ENCODE data around the gene SLC27A1. TPM values are rescaled to one million over a fixed set of nuclear protein-coding genes. Genes with fewer than 3 reads are reported as not detected.
A peak's percentile ranks its signal among the peaks of the same experiment; 100 is the strongest.
"Not testable (repeated sequence)": the region's sequence is repeated elsewhere in the genome, so short reads cannot be mapped to it uniquely, and the experiment has no call there.

Gene SLC27A1
- polyA plus RNA-seq, 10 donors, result 12.4 to 20.3 (median 14.4) TPM

- DNase-seq, result not testable (repeated sequence)
Measured at GRCh38 chr19:17508558-17508933, 38.2 kb downstream of the SLC27A1 start.

- peak in 1 of 3 donors; percentile 53 for DNase-seq
Measured at GRCh38 chr19:17510220-17510993, 40.1 kb downstream of the SLC27A1 start.

GRCh38 chr19:17511724-17512573, 41.6 kb downstream of the SLC27A1 start:
- DNase-seq, result peak; percentile 82 to 96 (median 87)

GRCh38 chr19:17512574-17512939, 42.2 kb downstream of the SLC27A1 start:
- DNase-seq, result no peak

GRCh38 chr19:17515408-17516149, 45.3 kb downstream of the SLC27A1 start:
- no peak for DNase-seq

GRCh38 chr19:17517898-17518297, 47.6 kb downstream of the SLC27A1 start:
- DNase-seq, result no peak

GRCh38 chr19:17518654-17519053, 48.3 kb downstream of the SLC27A1 start:
- not testable (repeated sequence) for DNase-seq

GRCh38 chr19:17519967-17520366, 49.6 kb downstream of the SLC27A1 start:
- no peak for DNase-seq

- DNase-seq, result no peak
Measured at GRCh38 chr19:17520865-17521264, 50.5 kb downstream of the SLC27A1 start.

- DNase-seq, result peak in 1 of 3 donors; percentile 63
Measured at GRCh38 chr19:17522988-17523872, 52.9 kb downstream of the SLC27A1 start.

- no peak for DNase-seq
Measured at GRCh38 chr19:17524651-17525050, 54.3 kb downstream of the SLC27A1 start.

- DNase-seq, result no peak
Measured at GRCh38 chr19:17525141-17525540, 54.8 kb downstream of the SLC27A1 start.

GRCh38 chr19:17526922-17527321, 56.6 kb downstream of the SLC27A1 start:
- no peak for DNase-seq

- DNase-seq, result no peak
Measured at GRCh38 chr19:17527326-17527725, 57.0 kb downstream of the SLC27A1 start.

- no peak for DNase-seq
Measured at GRCh38 chr19:17528610-17529009, 58.3 kb downstream of the SLC27A1 start.

- no peak for DNase-seq
Measured at GRCh38 chr19:17529239-17530158, 59.2 kb downstream of the SLC27A1 start.

- DNase-seq, result no peak
Measured at GRCh38 chr19:17530586-17530985, 60.3 kb downstream of the SLC27A1 start.

GRCh38 chr19:17532116-17532515, 61.8 kb downstream of the SLC27A1 start:
- DNase-seq, result no peak

- DNase-seq, result no peak
Measured at GRCh38 chr19:17532557-17532956, 62.2 kb downstream of the SLC27A1 start.

- DNase-seq, result no peak
Measured at GRCh38 chr19:17534767-17535166, 64.4 kb downstream of the SLC27A1 start.

Data from muscle of back (tissue), 11 donors.